SK-N-MC (cell line): ENCODE data around the gene CDC34.

Experiments used
- EZH2 ChIP-seq: fragments of 200-600 bp; sonication (generic); IDR thresholded peaks from one replicate; pipeline ENCODE4 v1.6.1; 2017; ENCODE audit warnings: antibody characterized with exemption
- POLR2AphosphoS5 ChIP-seq: IDR thresholded peaks from 2 replicates; pipeline ENCODE4 v1.6.1; 2012; ENCODE audit warnings: mild to moderate bottlenecking, low read depth, low read length, borderline replicate concordance

DNA sequence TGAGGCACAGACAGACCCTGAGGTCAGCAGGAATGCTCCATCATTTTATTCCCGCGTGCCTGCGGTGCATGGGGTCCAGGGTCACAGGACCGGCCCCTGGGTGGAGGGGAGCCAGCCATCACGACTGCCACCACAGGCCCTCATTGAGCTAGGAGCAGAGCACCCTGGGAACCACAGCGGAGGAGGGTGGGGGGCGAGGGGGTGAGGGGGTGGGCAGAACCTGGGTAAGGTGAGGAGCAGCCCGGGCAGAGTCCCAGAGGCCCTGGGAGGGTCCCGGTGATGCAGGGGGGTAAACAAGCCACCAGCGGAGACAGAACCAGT, 36.5 kb upstream of the CDC34 start:
- no peak for TF ChIP-seq EZH2
- TF ChIP-seq POLR2AphosphoS5, result no peak
